ENCODE measurements around the gene RAI2. TPM values are rescaled to one million over a fixed set of nuclear protein-coding genes. Genes with fewer than 3 reads are reported as not detected.

RAI2 gene
- total RNA-seq, 1 experiment from 2014 or later, result 0.18 TPM

GRCh38 chrX:17803449-17803848, 57.6 kb downstream of the RAI2 start:
- DNase-seq, result no peak
- no peak overlapping the region for H3K4me3 Mint-ChIP-seq (ENCODE audit: unreplicated experiment)
- Histone ChIP-seq H3K36me3 (ENCODE audit: control insufficient read depth, insufficient read depth, low read length) (no peaks in the 10 kb centered on the region), H3K4me3 (ENCODE audit: low read depth, low read length) (no peak overlapping the region), H3K4me1 (no peaks in the 10 kb centered on the region), H3K27me3 (replicated peaks; ENCODE audit: control insufficient read depth, insufficient read depth, low read length) (no peaks in the 10 kb centered on the region), H3K9me3 (no peaks in the 10 kb centered on the region)
- CTCF ChIA-PET, result no interaction called here
- no peaks in the 10 kb centered on the region for H3K27me3 Mint-ChIP-seq (ENCODE audit: insufficient read depth, unreplicated experiment)
- H3K27ac Mint-ChIP-seq (ENCODE audit: unreplicated experiment), result no peak overlapping the region
- no peaks in the 10 kb centered on the region for H3K36me3 Mint-ChIP-seq (ENCODE audit: insufficient read depth, unreplicated experiment)
- H3K4me1 Mint-ChIP-seq (ENCODE audit: low read depth, unreplicated experiment), result no peaks in the 10 kb centered on the region
- POLR2A ChIA-PET, result no interaction called here
- no peak for TF ChIP-seq CTCF (IDR thresholded peaks at IDR 0.05; ENCODE audit: insufficient read depth in 1 of 2, low read depth in 1 of 2, low read length in 1 of 2, severe bottlenecking in 1 of 2, unreplicated experiment in 1 of 2)
- no peaks in the 10 kb centered on the region for H3K9me3 Mint-ChIP-seq (ENCODE audit: unreplicated experiment)
- no TSS peak for BruUV-seq (replicated peaks)
- intact Hi-C loops (cut with micrococcal nuclease; ENCODE audit: unreplicated experiment), result no loop called here

DNA sequence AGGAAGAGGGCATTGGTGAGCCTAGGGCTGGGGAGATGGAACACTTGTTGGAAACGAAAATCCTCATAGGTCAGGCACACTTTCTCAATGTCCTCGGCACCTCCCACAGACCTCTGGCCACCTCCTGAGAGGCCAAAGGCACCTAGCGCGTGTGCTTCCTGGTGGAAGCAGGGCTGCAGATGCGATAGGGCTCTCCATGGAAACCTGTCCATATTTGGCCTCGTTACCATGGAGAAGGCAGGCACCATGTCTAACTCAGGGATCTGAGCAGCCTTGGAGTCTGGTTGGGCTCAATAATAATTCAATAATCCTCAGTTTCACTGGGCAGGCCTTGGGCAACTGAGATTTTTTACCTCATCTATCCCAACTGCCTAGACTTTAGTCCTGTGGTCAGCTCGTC, 58.3 kb downstream of the RAI2 start:
- no peak for TF ChIP-seq CTCF (IDR thresholded peaks at IDR 0.05; ENCODE audit: insufficient read depth in 1 of 2, low read depth in 1 of 2, low read length in 1 of 2, severe bottlenecking in 1 of 2, unreplicated experiment in 1 of 2)
- Histone ChIP-seq H3K4me1 (no peaks in the 10 kb centered on the region), H3K27me3 (replicated peaks; ENCODE audit: control insufficient read depth, insufficient read depth, low read length) (no peaks in the 10 kb centered on the region), H3K9me3 (no peaks in the 10 kb centered on the region), H3K4me3 (ENCODE audit: low read depth, low read length) (no peak overlapping the region), H3K36me3 (ENCODE audit: control insufficient read depth, insufficient read depth, low read length) (no peaks in the 10 kb centered on the region)
- BruUV-seq (replicated peaks), result no TSS peak
- no peak for DNase-seq
- ChIA-PET CTCF (no interaction called here), POLR2A (no interaction called here)
- Mint-ChIP-seq H3K9me3 (ENCODE audit: unreplicated experiment) (no peaks in the 10 kb centered on the region), H3K27me3 (ENCODE audit: insufficient read depth, unreplicated experiment) (no peaks in the 10 kb centered on the region), H3K4me3 (ENCODE audit: unreplicated experiment) (no peak overlapping the region), H3K36me3 (ENCODE audit: insufficient read depth, unreplicated experiment) (no peaks in the 10 kb centered on the region), H3K4me1 (ENCODE audit: low read depth, unreplicated experiment) (no peaks in the 10 kb centered on the region), H3K27ac (ENCODE audit: unreplicated experiment) (no peak overlapping the region)
- intact Hi-C loops (cut with micrococcal nuclease; ENCODE audit: unreplicated experiment), result no loop called here

GRCh38 chrX:17801431-17801830, 59.7 kb downstream of the RAI2 start:
- no peak for DNase-seq
- no peaks in the 10 kb centered on the region for H3K4me1 Mint-ChIP-seq (ENCODE audit: low read depth, unreplicated experiment)
- ChIA-PET POLR2A (no interaction called here), CTCF (no interaction called here)
- no peak for TF ChIP-seq CTCF (IDR thresholded peaks at IDR 0.05; ENCODE audit: insufficient read depth in 1 of 2, low read depth in 1 of 2, low read length in 1 of 2, severe bottlenecking in 1 of 2, unreplicated experiment in 1 of 2)
- Histone ChIP-seq H3K4me1 (no peaks in the 10 kb centered on the region), H3K36me3 (ENCODE audit: control insufficient read depth, insufficient read depth, low read length) (no peaks in the 10 kb centered on the region), H3K9me3 (no peaks in the 10 kb centered on the region), H3K4me3 (ENCODE audit: low read depth, low read length) (no peak overlapping the region), H3K27me3 (replicated peaks; ENCODE audit: control insufficient read depth, insufficient read depth, low read length) (no peaks in the 10 kb centered on the region)
- H3K27me3 Mint-ChIP-seq (ENCODE audit: insufficient read depth, unreplicated experiment), result no peaks in the 10 kb centered on the region
- no peak overlapping the region for H3K27ac Mint-ChIP-seq (ENCODE audit: unreplicated experiment)
- BruUV-seq (replicated peaks), result no TSS peak
- H3K4me3 Mint-ChIP-seq (ENCODE audit: unreplicated experiment), result no peak overlapping the region
- no peaks in the 10 kb centered on the region for H3K36me3 Mint-ChIP-seq (ENCODE audit: insufficient read depth, unreplicated experiment)
- no peaks in the 10 kb centered on the region for H3K9me3 Mint-ChIP-seq (ENCODE audit: unreplicated experiment)
- intact Hi-C loops (cut with micrococcal nuclease; ENCODE audit: unreplicated experiment), result no loop called here
